AG04449 (cell line): ENCODE measurements around the gene TCF19.
"Not testable (repeated sequence)": the region's sequence is repeated elsewhere in the genome, so short reads cannot be mapped to it uniquely, and the experiment has no call there.

Experiments
- CTCF ChIA-PET: fragments of 350-600 bp; formaldehyde crosslinking; extraction: SDS; loops from one replicate; lab custom pipeline; 2021; ENCODE audit warnings: antibody characterized with exemption; lab: Yijun Ruan, JAX
- POLR2A ChIA-PET: fragments of 400-600, 350-600 bp; formaldehyde crosslinking; extraction: SDS; loops from one replicate; lab custom pipeline; 2020; ENCODE audit warnings: antibody characterized with exemption, inconsistent platforms; lab: Yijun Ruan, JAX
- DNase-seq: peaks from one replicate; pipeline ENCODE4 v3.0.0-alpha.2; 2010; ENCODE audit warnings: low read depth, low spot score
- H3K4me3 ChIP-seq: 2 replicates; pipeline ENCODE4 v1.5.1; 2011; ENCODE audit warnings: low read depth, mild to moderate bottlenecking, control low read depth, low read length
- CTCF ChIP-seq: IDR thresholded peaks from one replicate; pipeline ENCODE4 v1.5.1; 2011; ENCODE audit warnings: mild to moderate bottlenecking, moderate library complexity, low read length, control low read depth, inconsistent platforms; ENCODE audit not compliant: insufficient read depth; ENCODE audit errors: missing control alignments

Gene TCF19

GRCh38 chr6:31178143-31179041, 20.0 kb downstream of the TCF19 start:
- POLR2A ChIA-PET = no interaction called here
- CTCF ChIA-PET = interaction anchor here (1.8 to 3.8 kb wide), 2 partner anchors 15 to 16 kb away, joined by 5 to 30 read pairs; no protein-coding TSS in a partner anchor
- no peak for TF ChIP-seq CTCF
- DNase-seq = no peak
- no peak overlapping the region for H3K4me3 ChIP-seq

GRCh38 chr6:31179042-31179386, 20.6 kb downstream of the TCF19 start:
- no peak for DNase-seq
- CTCF ChIA-PET = interaction anchor here (1.8 kb wide), 1 partner anchor 15 kb away, joined by 5 read pairs; no protein-coding TSS in a partner anchor
- POLR2A ChIA-PET = no interaction called here
- no peak for TF ChIP-seq CTCF
- no peak overlapping the region for H3K4me3 ChIP-seq

- ChIA-PET CTCF (interaction anchor here (1.8 kb wide), 1 partner anchor 14 kb away, joined by 5 read pairs; no protein-coding TSS in a partner anchor), POLR2A (no interaction called here)
- peak overlapping the region; percentile 53 for H3K4me3 ChIP-seq
- no peak for TF ChIP-seq CTCF
- no peak for DNase-seq
These were observed 21.5 kb downstream of the TCF19 start for GRCh38 chr6:31179896-31180295.

- TF ChIP-seq CTCF = no peak
- peak overlapping the region; percentile 53 for H3K4me3 ChIP-seq
- POLR2A ChIA-PET = no interaction called here
- DNase-seq = no peak
- CTCF ChIA-PET = interaction anchor here (1.6 kb wide), 1 partner anchor 12 kb away, joined by 6 read pairs; no protein-coding TSS in a partner anchor
These were observed 22.1 kb downstream of the TCF19 start for GRCh38 chr6:31180500-31180899.

- POLR2A ChIA-PET, H3K4me3 ChIP-seq, DNase-seq: not testable (repeated sequence)
- CTCF ChIA-PET = interaction anchor here (1.0 to 2.8 kb wide), 7 partner anchors 9 to 183 kb away, joined by 3 to 10 read pairs (median 5); no protein-coding TSS in a partner anchor
These were observed 24.9 kb downstream of the TCF19 start for GRCh38 chr6:31183287-31183686.

GRCh38 chr6:31183859-31184258, 25.5 kb downstream of the TCF19 start:
- H3K4me3 ChIP-seq, POLR2A ChIA-PET, DNase-seq: not testable (repeated sequence)
- CTCF ChIA-PET = interaction anchor here (0.8 to 2.8 kb wide), 11 partner anchors 8 to 182 kb away, joined by 3 to 10 read pairs (median 5); no protein-coding TSS in a partner anchor

- POLR2A ChIA-PET, CTCF ChIA-PET, H3K4me3 ChIP-seq, DNase-seq: not testable (repeated sequence)
These were observed 27.3 kb downstream of the TCF19 start for GRCh38 chr6:31185695-31186051.
